OCI-LY3 (cell line): ENCODE results near the gene CUL2.

Experiments used
- H2AFZ ChIP-seq: fragments of 200-600, 300-600 bp; shearing (Covaris generic); 2 replicates; pipeline ENCODE4 v1.6.0; 2014; ENCODE audit warnings: antibody characterized with exemption, low read depth, low read length
- H3K27ac ChIP-seq: fragments of 200-600, 300-600 bp; sonication (generic); 2 replicates; pipeline ENCODE4 v1.5.1; 2014; ENCODE audit warnings: mild to moderate bottlenecking, low read length, moderate library complexity, mixed read lengths
- H3K27me3 ChIP-seq: fragments of 200-600, 300-600 bp; sonication (generic); 2 replicates; pipeline ENCODE4 v1.6.1; 2014; ENCODE audit warnings: low read depth, low read length, mixed read lengths
- H3K36me3 ChIP-seq: fragments of 200-600, 300-600 bp; sonication (generic); replicated peaks from 2 replicates; pipeline ENCODE3; 2014; ENCODE audit warnings: low read depth, low read length, mixed read lengths
- H3K4me1 ChIP-seq: fragments of 300-600, 200-600 bp; sonication (generic); 2 replicates; pipeline ENCODE4 v1.6.1; 2014; ENCODE audit warnings: low read length, mixed read lengths
- H3K4me2 ChIP-seq: fragments of 200-600, 300-600 bp; sonication (generic); 2 replicates; pipeline ENCODE4 v1.6.1; 2014; ENCODE audit warnings: low read length, mixed read lengths
- H3K4me3 ChIP-seq: fragments of 300-600, 200-600 bp; sonication (generic); 2 replicates; pipeline ENCODE4 v1.5.1; 2014; ENCODE audit warnings: antibody characterized with exemption, mild to moderate bottlenecking, low read length, moderate library complexity
- H3K79me2 ChIP-seq: fragments of 300-600, 200-600 bp; shearing (Covaris generic); 2 replicates; pipeline ENCODE4 v1.6.1; 2014; ENCODE audit warnings: mild to moderate bottlenecking, low read length, mixed read lengths
- H3K9ac ChIP-seq: fragments of 300-600, 200-600 bp; shearing (Covaris generic); 2 replicates; pipeline ENCODE4 v1.6.0; 2014; ENCODE audit warnings: mild to moderate bottlenecking, low read length, moderate library complexity
- H3K9me3 ChIP-seq: fragments of 200-600, 300-600 bp; shearing (Covaris generic); 2 replicates; pipeline ENCODE4 v1.6.1; 2014; ENCODE audit warnings: low read length, mixed read lengths; ENCODE audit not compliant: insufficient read depth
- H4K20me1 ChIP-seq: fragments of 200-600, 300-600 bp; sonication (generic); 2 replicates; pipeline ENCODE4 v1.6.1; 2016; ENCODE audit warnings: low read length, mixed read lengths; ENCODE audit not compliant: insufficient read depth
- CTCF ChIP-seq: fragments of 200-600, 300-600 bp; sonication (generic); IDR thresholded peaks from 2 replicates; pipeline ENCODE4 v1.5.1; 2014; ENCODE audit warnings: antibody characterized with exemption, low read length, low read depth
- EZH2phosphoT487 ChIP-seq: fragments of 200-600 bp; shearing (Covaris generic); IDR thresholded peaks from 2 replicates; pipeline ENCODE4 v1.6.1; 2018; ENCODE audit warnings: antibody characterized with exemption, mixed run types, low read depth

Gene CUL2

GRCh38 chr10:34959786-34960185 lies 130.4 kb downstream of the CUL2 start:
- Histone ChIP-seq H3K4me2 (no peak overlapping the region), H4K20me1 (no peaks in the 10 kb centered on the region), H3K4me1 (no peaks in the 10 kb centered on the region), H3K36me3 (no peaks in the 10 kb centered on the region), H3K79me2 (no peaks in the 10 kb centered on the region), H3K9ac (no peak overlapping the region), H2AFZ (no peak overlapping the region), H3K4me3 (no peak overlapping the region), H3K27ac (no peak overlapping the region), H3K27me3 (no peaks in the 10 kb centered on the region), H3K9me3 (no peaks in the 10 kb centered on the region)
- no peak for TF ChIP-seq CTCF
- TF ChIP-seq EZH2phosphoT487: no peak

DNA sequence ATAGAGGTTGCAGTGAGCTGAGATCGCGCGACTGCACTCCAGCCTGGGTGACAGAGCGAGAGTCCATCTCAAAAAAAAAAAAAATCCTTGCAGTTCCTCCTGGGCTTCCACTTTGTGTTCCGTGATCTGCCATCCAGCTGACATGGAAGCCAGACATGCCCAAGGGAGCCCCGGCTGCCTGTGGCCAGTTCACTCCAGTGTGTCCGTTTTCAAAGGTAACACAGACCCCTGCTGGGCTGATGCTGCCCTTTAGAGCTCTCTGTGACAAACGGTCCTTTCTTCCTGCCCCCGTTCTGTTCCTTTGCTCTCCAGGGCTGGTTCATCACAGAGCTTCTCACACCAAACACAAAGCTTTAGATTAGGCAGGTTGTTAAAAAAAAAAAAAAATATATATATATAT lies 130.8 kb downstream of the CUL2 start:
- Histone ChIP-seq H3K27me3 (no peaks in the 10 kb centered on the region), H3K4me1 (no peaks in the 10 kb centered on the region), H3K36me3 (no peaks in the 10 kb centered on the region), H2AFZ (no peak overlapping the region), H3K27ac (no peak overlapping the region), H3K79me2 (no peaks in the 10 kb centered on the region), H3K9ac (no peak overlapping the region), H3K4me3 (no peak overlapping the region), H4K20me1 (no peaks in the 10 kb centered on the region), H3K9me3 (no peaks in the 10 kb centered on the region), H3K4me2 (no peak overlapping the region)
- TF ChIP-seq CTCF: no peak
- TF ChIP-seq EZH2phosphoT487: no peak
